AG20443 (cell line): Measurements from ENCODE around the gene EEA1.

ENCODE experiments used
- DNase-seq: peaks from one replicate; pipeline ENCODE4 v3.0.0; 2012; ENCODE audit warnings: low spot score, mixed read lengths

EEA1 gene

GRCh38 chr12:92745856-92746550, 183.1 kb downstream of the EEA1 start:
- DNase-seq: peak; percentile 96

DNA sequence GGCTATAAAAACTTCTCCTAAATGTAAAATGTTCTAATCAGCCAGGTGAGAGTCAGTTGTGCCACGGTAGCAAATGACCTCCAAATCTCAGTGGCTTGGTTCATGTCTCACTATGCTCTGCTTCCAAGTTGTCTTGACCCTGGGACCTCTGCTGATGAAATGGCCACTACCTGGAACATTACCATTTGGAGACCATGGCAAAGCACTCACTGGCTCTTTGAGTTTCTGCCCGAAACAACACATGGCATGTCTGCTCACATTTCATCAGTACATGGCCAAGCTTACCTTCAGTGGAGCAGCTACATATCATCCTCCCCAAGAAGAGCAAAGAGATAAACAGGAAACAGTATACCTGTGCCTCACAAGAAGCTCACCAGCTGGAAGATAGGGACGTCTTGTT, 186.1 kb downstream of the EEA1 start:
- DNase-seq: no peak

DNA sequence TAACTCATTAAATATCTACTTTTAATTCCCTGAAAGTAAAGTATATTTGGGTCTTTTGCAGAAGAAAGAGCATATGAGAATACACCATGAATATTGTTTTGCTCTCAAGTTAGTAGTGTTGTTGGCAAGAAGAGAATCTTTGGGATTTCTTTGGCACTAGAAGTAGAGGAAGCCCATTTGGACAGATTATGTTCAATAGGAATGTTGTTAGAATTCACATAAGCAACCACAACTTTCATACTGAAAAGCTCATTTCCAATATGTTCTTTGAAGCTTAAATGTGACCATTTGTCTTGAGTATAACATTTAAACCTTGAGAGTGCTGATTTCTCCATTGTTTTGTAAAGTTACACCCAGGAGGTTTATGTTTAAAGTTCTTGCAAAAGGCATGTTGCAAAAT, 188.7 kb downstream of the EEA1 start:
- no peak for DNase-seq

- DNase-seq: peak; percentile 14
Measured at GRCh38 chr12:92739113-92739512, 190.0 kb downstream of the EEA1 start.

DNA sequence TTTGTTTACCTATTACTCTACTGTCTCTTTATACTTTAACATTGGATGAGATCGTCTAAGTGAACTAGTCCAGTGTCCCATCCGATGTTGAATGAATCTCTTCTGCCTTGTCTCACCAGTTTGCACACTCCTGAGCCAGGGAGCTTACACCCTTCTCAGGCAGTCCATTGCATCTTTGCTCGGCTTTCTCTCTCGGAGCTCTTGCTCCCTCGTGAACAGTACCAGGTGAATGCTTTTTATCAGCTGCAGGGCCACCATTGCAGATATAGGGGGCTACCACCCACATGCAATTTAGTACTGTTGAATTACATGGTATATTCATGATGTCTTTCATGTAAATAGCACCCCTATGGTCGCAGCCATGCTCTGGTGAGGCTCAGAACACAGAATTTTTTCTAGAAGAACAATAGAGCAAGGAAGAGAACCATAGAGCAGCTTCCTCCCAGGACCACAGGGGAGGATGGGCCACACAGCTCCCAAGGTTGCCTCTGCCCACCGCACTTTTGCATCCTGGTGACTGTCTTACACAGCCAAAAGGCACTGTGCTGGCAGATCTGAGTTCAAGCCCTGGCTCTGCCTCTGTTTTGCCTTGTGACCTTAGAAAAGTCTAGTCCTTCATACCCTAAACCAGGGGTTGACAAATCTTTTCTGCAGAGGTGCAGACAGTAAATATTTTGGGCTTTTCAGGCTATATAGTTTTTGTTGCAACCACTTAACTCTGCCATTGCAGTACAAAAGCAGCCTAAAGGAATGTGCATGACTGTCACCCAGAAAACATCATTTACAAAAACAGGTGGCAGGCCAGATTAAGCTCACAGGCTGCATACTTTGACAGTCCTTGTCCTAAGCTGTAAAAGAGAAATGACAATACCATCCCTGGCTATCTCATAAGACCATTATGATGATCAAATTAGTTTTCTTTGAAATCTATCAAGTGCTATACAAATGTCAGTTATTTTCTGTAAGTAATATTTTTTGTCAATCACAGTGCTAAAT, 190.9 kb downstream of the EEA1 start:
- DNase-seq: no peak

DNA sequence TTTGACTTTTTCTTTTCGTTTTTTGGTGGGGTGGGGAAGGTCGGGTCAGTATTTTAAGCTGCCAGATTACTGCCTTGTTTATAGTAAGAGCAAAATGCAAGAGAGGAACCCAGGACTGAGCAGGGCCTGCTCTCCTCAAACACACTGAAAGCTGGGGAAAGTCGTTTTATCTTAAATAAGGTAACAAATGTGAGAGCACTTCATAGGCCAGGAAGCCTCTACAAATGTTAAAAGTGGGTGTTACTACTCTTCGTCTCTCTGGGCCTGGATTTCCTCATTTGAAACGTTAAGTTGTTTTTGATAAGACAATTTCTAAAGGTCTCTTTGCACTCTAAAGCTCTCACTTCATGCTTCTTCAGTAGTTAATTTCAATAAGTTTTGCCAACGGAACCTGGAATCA, 192.5 kb downstream of the EEA1 start:
- DNase-seq: no peak

DNA sequence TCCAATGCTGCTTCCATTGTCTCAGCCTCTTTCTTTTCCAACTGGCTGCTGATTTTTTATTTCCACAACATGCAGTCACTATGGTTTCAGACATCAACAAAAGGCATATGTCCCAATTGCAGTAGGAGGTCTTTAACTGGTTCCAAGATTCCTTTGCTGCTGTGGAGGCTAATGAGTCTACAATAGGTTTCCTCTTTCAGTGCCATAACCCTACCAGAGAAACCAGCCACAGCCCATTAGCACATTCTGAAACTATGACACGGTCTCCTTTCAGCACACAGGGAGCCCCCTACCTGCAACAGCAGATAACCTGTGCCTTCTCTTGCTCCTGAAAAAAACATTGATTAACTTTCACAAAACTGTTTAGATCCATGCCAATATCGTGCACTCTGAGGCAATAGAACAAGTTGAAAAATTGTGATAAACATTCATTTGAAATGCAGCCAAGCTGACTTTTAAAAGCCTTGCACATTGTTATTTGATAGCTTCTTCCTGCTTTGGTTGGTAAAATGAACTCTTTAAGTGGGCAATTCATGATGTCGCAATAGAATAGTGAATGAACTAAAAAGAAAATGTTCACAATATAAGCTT, 193.9 kb downstream of the EEA1 start:
- peak; percentile 79 for DNase-seq

DNA sequence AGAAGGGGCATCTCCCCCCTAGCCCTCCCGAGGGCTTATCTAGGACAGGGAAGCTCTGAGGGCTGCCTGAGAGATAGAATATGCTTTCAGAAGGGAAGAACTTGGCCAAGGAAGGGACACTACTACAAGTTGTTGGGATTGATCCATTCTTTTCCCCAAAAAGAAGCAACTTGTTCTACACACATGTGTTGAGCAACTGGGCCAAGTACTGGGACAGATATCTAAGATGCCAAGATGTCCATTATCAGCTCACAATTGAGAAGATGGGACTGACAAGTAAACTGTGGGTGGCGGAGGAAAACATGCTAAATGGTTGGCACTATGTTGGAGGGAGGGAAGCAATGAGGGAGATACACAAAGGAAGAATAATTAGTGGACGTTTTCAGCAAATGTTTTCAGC, 195.4 kb downstream of the EEA1 start:
- DNase-seq: no peak

DNA sequence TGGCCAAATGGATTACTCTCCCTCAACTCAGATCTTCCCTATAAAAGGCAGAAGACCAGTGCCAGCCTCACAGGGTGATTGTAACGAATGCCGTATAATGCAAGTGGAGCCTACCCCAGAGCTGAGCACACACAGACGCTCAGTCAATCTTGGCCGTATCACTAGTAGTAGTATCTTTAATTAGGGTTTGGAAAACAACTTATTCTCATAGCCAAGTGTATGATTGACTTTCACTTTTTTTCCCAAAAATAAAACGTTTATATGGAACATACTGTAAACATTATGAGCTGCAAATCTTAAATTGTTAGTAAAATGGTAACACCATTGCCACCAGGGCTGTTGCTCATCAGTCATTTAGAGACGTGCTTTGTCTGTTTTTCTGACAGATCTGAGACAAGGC, 195.9 kb downstream of the EEA1 start:
- DNase-seq: no peak

DNA sequence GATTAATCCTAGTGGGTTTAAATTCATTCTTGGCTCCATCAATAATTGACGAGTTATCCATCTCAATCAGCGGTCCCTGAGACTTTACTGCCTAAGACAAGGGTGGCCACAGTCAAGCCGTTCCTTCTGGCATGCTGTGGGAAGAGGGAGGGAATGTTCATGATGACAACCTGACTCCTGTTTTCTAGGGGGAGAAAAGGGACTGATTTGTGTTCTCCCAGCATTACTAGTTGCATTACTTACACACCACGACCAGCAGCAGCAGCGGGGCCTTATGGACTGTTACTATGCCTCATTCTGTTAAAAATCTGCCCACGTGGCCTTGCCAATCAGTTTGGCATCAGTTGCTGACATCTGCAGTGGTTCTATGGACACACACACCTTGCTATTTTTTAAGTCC, 196.4 kb downstream of the EEA1 start:
- no peak for DNase-seq

DNA sequence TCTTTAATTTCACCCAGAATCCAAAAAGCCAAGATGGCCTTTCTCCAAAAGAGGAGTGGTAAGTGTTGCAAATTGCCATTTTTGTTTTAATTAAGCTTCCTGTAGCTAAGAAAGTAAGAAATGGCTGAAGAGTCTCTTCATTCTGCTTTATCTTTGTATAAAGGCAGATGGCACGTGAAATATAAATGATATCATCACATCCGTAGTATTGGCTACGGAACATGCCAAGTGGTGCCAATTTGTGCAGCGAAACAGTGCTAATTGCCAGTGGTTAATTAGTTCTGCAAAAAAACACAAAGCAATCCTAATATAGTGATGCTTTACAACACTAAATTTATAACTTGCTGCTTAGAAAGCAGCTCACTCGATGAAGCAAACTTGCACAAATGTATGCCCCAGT, 196.9 kb downstream of the EEA1 start:
- no peak for DNase-seq

GRCh38 chr12:92730758-92731157, 198.3 kb downstream of the EEA1 start:
- DNase-seq: no peak

GRCh38 chr12:92729773-92730305, 199.3 kb downstream of the EEA1 start:
- no peak for DNase-seq

GRCh38 chr12:92726850-92727249, 202.2 kb downstream of the EEA1 start:
- DNase-seq: no peak

GRCh38 chr12:92722897-92723296, 206.2 kb downstream of the EEA1 start:
- no peak for DNase-seq

- no peak for DNase-seq
Measured at GRCh38 chr12:92721656-92722055, 207.4 kb downstream of the EEA1 start.

DNA sequence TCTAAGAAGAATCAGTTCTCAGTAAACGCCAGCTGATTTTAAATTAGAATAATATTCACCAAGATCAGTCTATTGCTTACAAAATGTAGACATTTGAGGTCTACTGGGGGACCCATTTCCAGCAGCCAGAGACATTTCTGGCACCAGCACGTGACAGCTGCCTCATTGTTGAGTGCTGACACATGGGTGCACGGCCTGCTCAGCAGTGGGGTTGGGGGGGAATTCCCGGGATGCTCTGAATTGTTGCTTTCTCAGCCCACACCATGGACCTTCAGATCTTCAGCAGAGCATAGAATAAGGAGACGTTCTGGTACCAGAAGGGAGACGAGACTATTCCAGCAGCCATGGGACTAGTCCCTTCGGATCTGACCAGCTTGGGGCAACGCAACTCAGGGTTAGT, 208.0 kb downstream of the EEA1 start:
- no peak for DNase-seq
